HepG2 (cell line): ENCODE results near the gene FLT3LG. TPM values are rescaled to one million over a fixed set of nuclear protein-coding genes. Genes with fewer than 3 reads are reported as not detected.
A peak's percentile ranks its signal among the peaks of the same experiment; 100 is the strongest.

ENCODE experiments used
- BATF2 ChIP-seq: sonication (generic); formaldehyde crosslinking; IDR thresholded peaks from 2 replicates; pipeline ENCODE4 v1.8.0; 2022; ENCODE audit warnings: mild to moderate bottlenecking, missing genetic modification reagents, moderate library complexity
- BCL3 ChIP-seq: sonication (generic); formaldehyde crosslinking; IDR thresholded peaks from 2 replicates; pipeline ENCODE4 v1.5.1; 2020; ENCODE audit warnings: mild to moderate bottlenecking, missing genetic modification reagents, moderate library complexity
- BRF2 ChIP-seq: sonication (generic); formaldehyde crosslinking; IDR thresholded peaks from 2 replicates; pipeline ENCODE4 v1.8.1; 2022; ENCODE audit warnings: mild to moderate bottlenecking, missing genetic modification reagents
- DBP ChIP-seq: sonication (generic); formaldehyde crosslinking; IDR thresholded peaks from 2 replicates; pipeline ENCODE4 v1.4.0; 2020; ENCODE audit warnings: missing genetic modification reagents; ENCODE audit errors: not compliant biosample characterization
- EEA1 ChIP-seq: sonication (generic); formaldehyde crosslinking; IDR thresholded peaks from 2 replicates; pipeline ENCODE4 v1.5.1; 2020; ENCODE audit warnings: mild to moderate bottlenecking, missing genetic modification reagents, borderline replicate concordance
- ELF1 ChIP-seq: sonication (generic); formaldehyde crosslinking; IDR thresholded peaks from 2 replicates; pipeline ENCODE4 v1.4.0; 2020; ENCODE audit warnings: missing genetic modification reagents
- HMG20A ChIP-seq: IDR thresholded peaks from 2 replicates; pipeline ENCODE4 v1.6.1; 2016; ENCODE audit warnings: borderline replicate concordance
- HNRNPK ChIP-seq: fragments of 200-400 bp; formaldehyde crosslinking; IDR thresholded peaks from 2 replicates; pipeline ENCODE4 v1.6.1; 2018; ENCODE audit warnings: low read length, low read depth, moderate library complexity, mild to moderate bottlenecking; ENCODE audit not compliant: poor library complexity, severe bottlenecking
- NFKB2 ChIP-seq: sonication (generic); formaldehyde crosslinking; IDR thresholded peaks from 2 replicates; pipeline ENCODE4 v1.4.0; 2020; ENCODE audit warnings: missing genetic modification reagents, borderline replicate concordance
- SPEN ChIP-seq: sonication (generic); formaldehyde crosslinking; IDR thresholded peaks from 2 replicates; pipeline ENCODE4 v1.5.1; 2020; ENCODE audit warnings: low read depth, mild to moderate bottlenecking, missing genetic modification reagents
- SRY ChIP-seq: sonication (generic); formaldehyde crosslinking; IDR thresholded peaks from 2 replicates; pipeline ENCODE4 v1.8.0; 2022; ENCODE audit warnings: mild to moderate bottlenecking, missing genetic modification reagents
- TRIM22 ChIP-seq: fragments of 450-650 bp; IDR thresholded peaks from 2 replicates; pipeline ENCODE4 v1.6.1; 2017
- ZNF7 ChIP-seq: IDR thresholded peaks from 2 replicates; pipeline ENCODE4 v1.6.1; 2016; ENCODE audit warnings: missing biosample characterization, missing genetic modification reagents
- ZNF740 ChIP-seq: sonication (generic); formaldehyde crosslinking; IDR thresholded peaks from 2 replicates; pipeline ENCODE4 v1.4.0; 2020; ENCODE audit warnings: missing genetic modification reagents
- ZNF800 ChIP-seq: sonication (generic); formaldehyde crosslinking; IDR thresholded peaks from 2 replicates; pipeline ENCODE4 v1.4.0; 2020; ENCODE audit warnings: missing genetic modification reagents
- polyA plus RNA-seq, 8 experiments: library from polyadenylated mRNA; depleted of rRNA in 3 of 8; stranded (reverse) in 7 of 8; unstranded in 1 of 8; fragments of >200 nt; fragmentation: Illumina TruSeq in 4 of 8; extraction: Trizol in 4 of 8; gene quantifications; 2 replicates each; pipeline versions ENCODE4 v1.2.1 to v1.2.3, GENCODE V29; 2011 to 2016; ENCODE audit warnings: low read depth in 4 of 8, missing spikeins in 1 of 8, mixed read lengths in 1 of 8; ENCODE audit not compliant: insufficient read depth in 1 of 8
- total RNA-seq, 5 experiments: library from RNA; depleted of rRNA; stranded (reverse); fragments of >200 nt; fragmentation: Illumina TruSeq; extraction: Trizol; gene quantifications; 2 replicates each; pipeline ENCODE4 v1.2.3, GENCODE V29; 2016; ENCODE audit warnings: low read depth in 1 of 5

Gene FLT3LG
- total and polyA plus RNA-seq, 2 of the 13 experiments (the other 11 are each of a cell fraction or from before 2014, with no cell fraction given): 1.5 to 2.6 TPM

- TF ChIP-seq ZNF800 (CRISPR knock-in tag): no peak
- TF ChIP-seq ZNF740 (CRISPR knock-in tag): no peak
- no peak for TF ChIP-seq HMG20A (CRISPR knock-in tag)
- no peak for TF ChIP-seq SRY (CRISPR knock-in tag)
- peak; percentile 50 for TF ChIP-seq HNRNPK
- TF ChIP-seq SPEN: peak; percentile 72
- TF ChIP-seq BCL3 (CRISPR knock-in tag): peak; percentile 40; the same call in 1 of the 2 replicates
- TF ChIP-seq TRIM22: no peak
- no peak for TF ChIP-seq ZNF7 (CRISPR knock-in tag)
- TF ChIP-seq ELF1 (CRISPR knock-in tag): peak; percentile 86
- TF ChIP-seq BRF2: peak; percentile 72; the same call in 1 of the 2 replicates
- TF ChIP-seq BATF2 (CRISPR knock-in tag): 0 out of 2 replicates have a peak, but pooled peaks have one; percentile 48
- no peak for TF ChIP-seq DBP (CRISPR knock-in tag)
- peak; percentile 67; the same call in 1 of the 2 replicates for TF ChIP-seq NFKB2 (CRISPR knock-in tag)
- peak; percentile 50; the same call in 1 of the 2 replicates for TF ChIP-seq EEA1
These were observed 20.8 kb upstream of the FLT3LG start, which contains the start of gene ALDH16A1 (continued) for GRCh38 chr19:49453013-49453756.
